Measurements from ENCODE around the gene HTRA3.

Gene HTRA3

GRCh38 chr4:8270418-8270771, 841 bp downstream of the HTRA3 start:
- no peak for DNase-seq

GRCh38 chr4:8270912-8271815, 1.6 kb downstream of the HTRA3 start:
- peak; percentile 22 for DNase-seq

GRCh38 chr4:8271821-8272220, 2.3 kb downstream of the HTRA3 start:
- DNase-seq: no peak

- peak; percentile 59 for DNase-seq
Observed at GRCh38 chr4:8272472-8273428, 3.2 kb downstream of the HTRA3 start.

GRCh38 chr4:8273450-8273849, 3.9 kb downstream of the HTRA3 start:
- DNase-seq: no peak

GRCh38 chr4:8274066-8274652, 4.6 kb downstream of the HTRA3 start:
- DNase-seq: no peak

- DNase-seq: peak; percentile 93
Observed at GRCh38 chr4:8274765-8275547, 5.4 kb downstream of the HTRA3 start.

- no peak for DNase-seq
Observed at GRCh38 chr4:8275548-8275910, 6.0 kb downstream of the HTRA3 start.

GRCh38 chr4:8276358-8277240, 7.0 kb downstream of the HTRA3 start:
- DNase-seq: peak; percentile 73

- peak; percentile 19 for DNase-seq
Observed at GRCh38 chr4:8277356-8278008, 7.9 kb downstream of the HTRA3 start.

- no peak for DNase-seq
Observed at GRCh38 chr4:8278009-8278395, 8.4 kb downstream of the HTRA3 start.

- peak; percentile 88 for DNase-seq
Observed at GRCh38 chr4:8278421-8279287, 9.1 kb downstream of the HTRA3 start.

- peak; percentile 50 for DNase-seq
Observed at GRCh38 chr4:8279321-8280157, 10.0 kb downstream of the HTRA3 start.

- peak; percentile 39 for DNase-seq
Observed at GRCh38 chr4:8280158-8280875, 10.8 kb downstream of the HTRA3 start.

GRCh38 chr4:8280876-8281440, 11.4 kb downstream of the HTRA3 start:
- no peak for DNase-seq

GRCh38 chr4:8281519-8282133, 12.1 kb downstream of the HTRA3 start:
- DNase-seq: peak; percentile 94

GRCh38 chr4:8282134-8282641, 12.6 kb downstream of the HTRA3 start:
- DNase-seq: no peak
